AG09319 (cell line): ENCODE measurements around the gene KRT15.

ENCODE experiments used
- DNase-seq: peaks from one replicate; pipeline ENCODE4 v3.0.0-alpha.2; 2010; ENCODE audit warnings: low read depth; ENCODE audit errors: extremely low read depth
- CTCF ChIP-seq: IDR thresholded peaks from 2 replicates; pipeline ENCODE4 v1.5.1; 2011; ENCODE audit warnings: low read depth, mild to moderate bottlenecking, inconsistent platforms, low read length, moderate library complexity

Gene KRT15

GRCh38 chr17:41491476-41491875, 27.2 kb downstream of the KRT15 start:
- DNase-seq, result no peak
- TF ChIP-seq CTCF, result no peak

GRCh38 chr17:41490000-41490990, 28.4 kb downstream of the KRT15 start:
- no peak for TF ChIP-seq CTCF
- DNase-seq, result no peak

GRCh38 chr17:41489531-41489930, 29.2 kb downstream of the KRT15 start, which contains the start of gene KRT36:
TSS of gene KRT36 (minus strand) at chr17:41489910. CDS start at chr17:41489864, 46 bp downstream.
- TF ChIP-seq CTCF, result no peak
- no peak for DNase-seq

GRCh38 chr17:41486809-41487530, 31.7 kb downstream of the KRT15 start:
- DNase-seq, result no peak
- TF ChIP-seq CTCF, result peak; percentile 4

- no peak for TF ChIP-seq CTCF
- no peak for DNase-seq
Observed at GRCh38 chr17:41486316-41486715, 32.4 kb downstream of the KRT15 start.

GRCh38 chr17:41484920-41485904, 33.5 kb downstream of the KRT15 start:
- no peak for DNase-seq
- TF ChIP-seq CTCF, result no peak
